ENCODE measurements around the gene MVD. TPM values are rescaled to one million over a fixed set of nuclear protein-coding genes. Genes with fewer than 3 reads are reported as not detected.

The MVD gene
- total RNA-seq, 1 donor from 2014 or later, result 123 TPM

- H3K27me3 Mint-ChIP-seq (ENCODE audit: unreplicated experiment), result peaks cover 22% of the 10 kb centered on the region
- no peak for DNase-seq (ENCODE audit: low spot score)
- no peak for TF ChIP-seq CTCF (IDR thresholded peaks at IDR 0.05; ENCODE audit: unreplicated experiment)
- H3K36me3 Mint-ChIP-seq (ENCODE audit: low read depth, unreplicated experiment), result peaks cover 21% of the 10 kb centered on the region
- no peak overlapping the region for H3K27ac Mint-ChIP-seq (ENCODE audit: unreplicated experiment)
- H3K9me3 Mint-ChIP-seq (ENCODE audit: unreplicated experiment), result no peaks in the 10 kb centered on the region
- peaks cover 48% of the 10 kb centered on the region for H3K4me1 Mint-ChIP-seq (ENCODE audit: unreplicated experiment)
- no peak overlapping the region for H3K4me3 Mint-ChIP-seq (ENCODE audit: unreplicated experiment)
These were observed 37.4 kb upstream of the MVD start for GRCh38 chr16:88700322-88700635.

GRCh38 chr16:88699180-88699579 lies 36.3 kb upstream of the MVD start:
- H3K4me3 Mint-ChIP-seq (ENCODE audit: unreplicated experiment), result no peak overlapping the region
- no peak overlapping the region for H3K27ac Mint-ChIP-seq (ENCODE audit: unreplicated experiment)
- peaks cover 20% of the 10 kb centered on the region for H3K27me3 Mint-ChIP-seq (ENCODE audit: unreplicated experiment)
- no peak for TF ChIP-seq CTCF (IDR thresholded peaks at IDR 0.05; ENCODE audit: unreplicated experiment)
- H3K4me1 Mint-ChIP-seq (ENCODE audit: unreplicated experiment), result peaks cover 40% of the 10 kb centered on the region
- DNase-seq (ENCODE audit: low spot score), result no peak
- H3K36me3 Mint-ChIP-seq (ENCODE audit: low read depth, unreplicated experiment), result peaks cover 19% of the 10 kb centered on the region
- no peaks in the 10 kb centered on the region for H3K9me3 Mint-ChIP-seq (ENCODE audit: unreplicated experiment)

GRCh38 chr16:88698646-88699045 lies 35.8 kb upstream of the MVD start:
- Mint-ChIP-seq H3K4me1 (ENCODE audit: unreplicated experiment) (peaks cover 35% of the 10 kb centered on the region), H3K9me3 (ENCODE audit: unreplicated experiment) (no peaks in the 10 kb centered on the region), H3K27me3 (ENCODE audit: unreplicated experiment) (peaks cover 16% of the 10 kb centered on the region), H3K4me3 (ENCODE audit: unreplicated experiment) (no peak overlapping the region), H3K27ac (ENCODE audit: unreplicated experiment) (peak overlapping the region; percentile 30), H3K36me3 (ENCODE audit: low read depth, unreplicated experiment) (peaks cover 15% of the 10 kb centered on the region)
- DNase-seq (ENCODE audit: low spot score), result no peak
- no peak for TF ChIP-seq CTCF (IDR thresholded peaks at IDR 0.05; ENCODE audit: unreplicated experiment)

GRCh38 chr16:88697831-88698615 lies 35.1 kb upstream of the MVD start:
- Mint-ChIP-seq H3K4me1 (ENCODE audit: unreplicated experiment) (peaks cover 31% of the 10 kb centered on the region), H3K4me3 (ENCODE audit: unreplicated experiment) (peak overlapping the region; percentile 74), H3K27me3 (ENCODE audit: unreplicated experiment) (peaks cover 13% of the 10 kb centered on the region), H3K27ac (ENCODE audit: unreplicated experiment) (peak overlapping the region; percentile 84), H3K36me3 (ENCODE audit: low read depth, unreplicated experiment) (peaks cover 15% of the 10 kb centered on the region), H3K9me3 (ENCODE audit: unreplicated experiment) (no peaks in the 10 kb centered on the region)
- peak; percentile 22 for TF ChIP-seq CTCF (IDR thresholded peaks at IDR 0.05; ENCODE audit: unreplicated experiment)
- no peak for DNase-seq (ENCODE audit: low spot score)

- peak overlapping the region; percentile 74 for H3K4me3 Mint-ChIP-seq (ENCODE audit: unreplicated experiment)
- no peak for DNase-seq (ENCODE audit: low spot score)
- peaks cover 11% of the 10 kb centered on the region for H3K36me3 Mint-ChIP-seq (ENCODE audit: low read depth, unreplicated experiment)
- H3K4me1 Mint-ChIP-seq (ENCODE audit: unreplicated experiment), result peaks cover 24% of the 10 kb centered on the region
- H3K27ac Mint-ChIP-seq (ENCODE audit: unreplicated experiment), result peak overlapping the region; percentile 84
- TF ChIP-seq CTCF (IDR thresholded peaks at IDR 0.05; ENCODE audit: unreplicated experiment), result no peak
- H3K27me3 Mint-ChIP-seq (ENCODE audit: unreplicated experiment), result peaks cover 9% of the 10 kb centered on the region
- H3K9me3 Mint-ChIP-seq (ENCODE audit: unreplicated experiment), result no peaks in the 10 kb centered on the region
These were observed 34.4 kb upstream of the MVD start for GRCh38 chr16:88697116-88697830.
